Tibial nerve (tissue), 4 donors: Measurements from ENCODE around the gene DOC2B.

Experiments used
- CTCF ChIP-seq, 5 experiments: fragments of 200-600 bp in 3 of 5; fragments of 450-650 bp in 2 of 5; sonication (generic) in 3 of 5; IDR thresholded peaks; one replicate each; pipeline ENCODE4 v1.5.1; 2016 to 2019; ENCODE audit warnings: antibody characterized with exemption in 5 of 5, mild to moderate bottlenecking in 3 of 5, moderate library complexity in 2 of 5
- EP300 ChIP-seq, 2 donors: sonication (generic); formaldehyde crosslinking; IDR thresholded peaks; one replicate each; pipeline ENCODE4 v1.6.1; 2017; ENCODE audit warnings: antibody characterized with exemption in 2 of 2, mild to moderate bottlenecking in 1 of 2
- POLR2A ChIP-seq, 2 donors: fragments of 450-650 bp; IDR thresholded peaks; one replicate each; pipeline ENCODE4 v1.6.1; 2017; ENCODE audit warnings: antibody characterized with exemption in 2 of 2, mild to moderate bottlenecking in 2 of 2, moderate library complexity in 2 of 2

- TF ChIP-seq POLR2A (IDR thresholded peaks at IDR 0.05) = no peak
- TF ChIP-seq CTCF (IDR thresholded peaks at IDR 0.05) = no peak
- no peak for TF ChIP-seq EP300 (IDR thresholded peaks at IDR 0.05)
These were observed 35.5 kb downstream of the DOC2B start for GRCh38 chr17:145671-146541.
